ENCODE results near the gene SPATA13.

- TF ChIP-seq CTCF (IDR thresholded peaks at IDR 0.05 in 2 of 3, conservative IDR thresholded peaks at IDR 0.05 in 1 of 3; ENCODE audit: borderline replicate concordance in 1 of 3, insufficient read depth in 1 of 3, low read depth in 2 of 3, low read length in 2 of 3) (no peak), SIN3A (IDR thresholded peaks at IDR 0.05; ENCODE audit: low read depth) (no peak), ZFX (IDR thresholded peaks at IDR 0.05) (no peak), POLR2A (IDR thresholded peaks at IDR 0.05; ENCODE audit: borderline replicate concordance, extremely low read depth, insufficient read depth, insufficient read length) (no peak), EZH2 (IDR thresholded peaks at IDR 0.05) (no peak)
- TF ChIP-seq, protein P1, sequence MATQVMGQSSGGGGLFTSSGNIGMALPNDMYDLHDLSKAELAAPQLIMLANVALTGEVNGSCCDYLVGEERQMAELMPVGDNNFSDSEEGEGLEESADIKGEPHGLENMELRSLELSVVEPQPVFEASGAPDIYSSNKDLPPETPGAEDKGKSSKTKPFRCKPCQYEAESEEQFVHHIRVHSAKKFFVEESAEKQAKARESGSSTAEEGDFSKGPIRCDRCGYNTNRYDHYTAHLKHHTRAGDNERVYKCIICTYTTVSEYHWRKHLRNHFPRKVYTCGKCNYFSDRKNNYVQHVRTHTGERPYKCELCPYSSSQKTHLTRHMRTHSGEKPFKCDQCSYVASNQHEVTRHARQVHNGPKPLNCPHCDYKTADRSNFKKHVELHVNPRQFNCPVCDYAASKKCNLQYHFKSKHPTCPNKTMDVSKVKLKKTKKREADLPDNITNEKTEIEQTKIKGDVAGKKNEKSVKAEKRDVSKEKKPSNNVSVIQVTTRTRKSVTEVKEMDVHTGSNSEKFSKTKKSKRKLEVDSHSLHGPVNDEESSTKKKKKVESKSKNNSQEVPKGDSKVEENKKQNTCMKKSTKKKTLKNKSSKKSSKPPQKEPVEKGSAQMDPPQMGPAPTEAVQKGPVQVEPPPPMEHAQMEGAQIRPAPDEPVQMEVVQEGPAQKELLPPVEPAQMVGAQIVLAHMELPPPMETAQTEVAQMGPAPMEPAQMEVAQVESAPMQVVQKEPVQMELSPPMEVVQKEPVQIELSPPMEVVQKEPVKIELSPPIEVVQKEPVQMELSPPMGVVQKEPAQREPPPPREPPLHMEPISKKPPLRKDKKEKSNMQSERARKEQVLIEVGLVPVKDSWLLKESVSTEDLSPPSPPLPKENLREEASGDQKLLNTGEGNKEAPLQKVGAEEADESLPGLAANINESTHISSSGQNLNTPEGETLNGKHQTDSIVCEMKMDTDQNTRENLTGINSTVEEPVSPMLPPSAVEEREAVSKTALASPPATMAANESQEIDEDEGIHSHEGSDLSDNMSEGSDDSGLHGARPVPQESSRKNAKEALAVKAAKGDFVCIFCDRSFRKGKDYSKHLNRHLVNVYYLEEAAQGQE (IDR thresholded peaks at IDR 0.05; ENCODE audit: low read depth): no peak
Measured at GRCh38 chr13:24216176-24216575, 55.7 kb downstream of the SPATA13 start.

Data from HCT116 (cell line).